Right kidney (tissue), 1 donor: ENCODE results near the gene UBE2G2.

Experiments used
- DNase-seq: peaks from one replicate; pipeline ENCODE4 v3.0.0-alpha.2; 2016

The UBE2G2 gene

GRCh38 chr21:44815852-44816628 is 14.4 kb upstream of the UBE2G2 start:
- no peak for DNase-seq

GRCh38 chr21:44815225-44815624 is 13.6 kb upstream of the UBE2G2 start:
- DNase-seq, result no peak

- DNase-seq, result no peak
These were observed 12.9 kb upstream of the UBE2G2 start for GRCh38 chr21:44814498-44815023.

GRCh38 chr21:44813727-44814126 is 12.1 kb upstream of the UBE2G2 start:
- no peak for DNase-seq

GRCh38 chr21:44813149-44813548 is 11.5 kb upstream of the UBE2G2 start:
- DNase-seq, result no peak

- no peak for DNase-seq
These were observed 11.0 kb upstream of the UBE2G2 start for GRCh38 chr21:44812640-44813039.

GRCh38 chr21:44810779-44811178 is 9.2 kb upstream of the UBE2G2 start:
- no peak for DNase-seq

GRCh38 chr21:44805859-44806258 is 4.2 kb upstream of the UBE2G2 start:
- no peak for DNase-seq

- no peak for DNase-seq
These were observed 3.6 kb upstream of the UBE2G2 start for GRCh38 chr21:44805226-44805625.

- no peak for DNase-seq
These were observed 3.1 kb upstream of the UBE2G2 start for GRCh38 chr21:44804762-44805161.

- no peak for DNase-seq
These were observed 2.0 kb upstream of the UBE2G2 start for GRCh38 chr21:44803651-44804050.

- no peak for DNase-seq
These were observed 955 bp upstream of the UBE2G2 start for GRCh38 chr21:44802396-44803153.

GRCh38 chr21:44800971-44801467 is 601 bp downstream of the UBE2G2 start:
- DNase-seq, result no peak

GRCh38 chr21:44800103-44800502 is 1.5 kb downstream of the UBE2G2 start:
- DNase-seq, result no peak

GRCh38 chr21:44799646-44800045 is 2.0 kb downstream of the UBE2G2 start:
- no peak for DNase-seq

GRCh38 chr21:44797775-44798174 is 3.8 kb downstream of the UBE2G2 start:
- no peak for DNase-seq

GRCh38 chr21:44795342-44795741 is 6.3 kb downstream of the UBE2G2 start:
- no peak for DNase-seq

- no peak for DNase-seq
These were observed 7.8 kb downstream of the UBE2G2 start for GRCh38 chr21:44793592-44794374.

GRCh38 chr21:44792702-44793591 is 8.7 kb downstream of the UBE2G2 start:
- peak; percentile 61 for DNase-seq

- DNase-seq, result no peak
These were observed 9.6 kb downstream of the UBE2G2 start for GRCh38 chr21:44791993-44792392.

GRCh38 chr21:44791246-44791645 is 10.4 kb downstream of the UBE2G2 start:
- DNase-seq, result no peak

- no peak for DNase-seq
These were observed 11.3 kb downstream of the UBE2G2 start for GRCh38 chr21:44790368-44790767.
